Lower leg skin (tissue), 3 donors: Measurements from ENCODE around the gene TMOD2.

Experiments
- CTCF ChIP-seq, 3 donors: fragments of 450-650 bp; IDR thresholded peaks; one replicate each; pipeline ENCODE4 v1.5.1; 2016; ENCODE audit warnings: antibody characterized with exemption in 3 of 3, mild to moderate bottlenecking in 3 of 3, moderate library complexity in 2 of 3
- POLR2A ChIP-seq, 2 donors: fragments of 450-650 bp; IDR thresholded peaks; one replicate each; pipeline ENCODE4 v1.6.1; 2016 to 2017; ENCODE audit warnings: antibody characterized with exemption in 2 of 2, mild to moderate bottlenecking in 1 of 2, moderate library complexity in 1 of 2

GRCh38 chr15:51848811-51849210 is 97.4 kb downstream of the TMOD2 start:
- TF ChIP-seq CTCF (IDR thresholded peaks at IDR 0.05) (no peak), POLR2A (IDR thresholded peaks at IDR 0.05) (no peak)
